ENCODE data around the gene ANKS1B.

The ANKS1B gene

GRCh38 chr12:98696036-98696646, 1288.6 kb downstream of the ANKS1B start:
- H3K4me1 ChIP-seq (ENCODE audit: control insufficient read depth, insufficient read depth, low read length): 0 out of 2 replicates have a peak, but pooled peaks cover 2% of the 10 kb centered on the region
- POLR2A ChIA-PET: no interaction called here
- H3K4me3 ChIP-seq (ENCODE audit: low read depth, low read length): no peak overlapping the region
- CTCF ChIA-PET: interaction anchor here (0.6 to 1.0 kb wide), 2 partner anchors 236 to 302 kb away, joined by 4 to 5 read pairs; no protein-coding TSS in a partner anchor
- no peak overlapping the region for H3K27ac ChIP-seq (ENCODE audit: extremely low read depth, low read depth, low read length)
- H3K9me3 ChIP-seq (ENCODE audit: control insufficient read depth, insufficient read depth, low read depth, low read length): no peaks in the 10 kb centered on the region
- TF ChIP-seq ZSCAN18 (tag by site-specific recombination; IDR thresholded peaks at IDR 0.05): no peak
- peak; percentile 59; the same call in 1 of the 2 replicates for TF ChIP-seq SP7 (tag by site-specific recombination; IDR thresholded peaks at IDR 0.05)
- no peak for TF ChIP-seq ZNF521 (tag by site-specific recombination; IDR thresholded peaks at IDR 0.05)
- peak; percentile 48 for TF ChIP-seq KLF9 (tag by site-specific recombination; IDR thresholded peaks at IDR 0.05; ENCODE audit: low read depth)
- TF ChIP-seq ZNF140 (tag by site-specific recombination; IDR thresholded peaks at IDR 0.05): no peak
- TF ChIP-seq ZNF549 (tag by site-specific recombination; IDR thresholded peaks at IDR 0.05): no peak
- peak; percentile 91 for TF ChIP-seq PRDM10 (tag by site-specific recombination; IDR thresholded peaks at IDR 0.05)
- peak; percentile 92 for TF ChIP-seq ZNF10 (tag by site-specific recombination; IDR thresholded peaks at IDR 0.05)
- peak; percentile 69 for TF ChIP-seq ZIC2 (tag by site-specific recombination; IDR thresholded peaks at IDR 0.05)
- no peak for TF ChIP-seq ZNF202 (tag by site-specific recombination; IDR thresholded peaks at IDR 0.05; ENCODE audit: borderline replicate concordance)
- peaks cover 9 to 13% of the 10 kb centered on the region in 2 experiments for H3K36me3 ChIP-seq (ENCODE audit: control insufficient read depth in 2 of 2, insufficient read depth in 1 of 2, low read length in 2 of 2)

- H3K27ac ChIP-seq (ENCODE audit: extremely low read depth, low read depth, low read length): no peak overlapping the region
- H3K4me3 ChIP-seq (ENCODE audit: low read depth, low read length): no peak overlapping the region
- TF ChIP-seq ZNF776 (tag by site-specific recombination; IDR thresholded peaks at IDR 0.05; ENCODE audit: borderline replicate concordance): no peak
- no peak for TF ChIP-seq SCRT2 (tag by site-specific recombination; IDR thresholded peaks at IDR 0.05)
- no peak for TF ChIP-seq ZIC2 (tag by site-specific recombination; IDR thresholded peaks at IDR 0.05)
- TF ChIP-seq TRIM28 (IDR thresholded peaks at IDR 0.05; ENCODE audit: borderline replicate concordance, low read length): no peak
- no peak for TF ChIP-seq WT1 (tag by site-specific recombination; IDR thresholded peaks at IDR 0.05)
- TF ChIP-seq EGR2 (tag by site-specific recombination; IDR thresholded peaks at IDR 0.05; ENCODE audit: low read depth): no peak
- TF ChIP-seq MEIS1 (CRISPR knock-in tag; IDR thresholded peaks at IDR 0.05; ENCODE audit: borderline replicate concordance): no peak
- TF ChIP-seq ZNF501 (tag by site-specific recombination; IDR thresholded peaks at IDR 0.05): no peak
- no peak for TF ChIP-seq ZNF239 (tag by site-specific recombination; IDR thresholded peaks at IDR 0.05)
- no peak for TF ChIP-seq GLI2 (tag by site-specific recombination; IDR thresholded peaks at IDR 0.05; ENCODE audit: borderline replicate concordance, low read depth)
- no peak for TF ChIP-seq KLF8 (tag by site-specific recombination; IDR thresholded peaks at IDR 0.05)
- H3K36me3 ChIP-seq (ENCODE audit: control insufficient read depth in 2 of 2, insufficient read depth in 1 of 2, low read length in 2 of 2): peaks cover 30 to 32% of the 10 kb centered on the region in 2 experiments
- ChIA-PET CTCF (interaction anchor here (0.7 kb wide), 1 partner anchor 27 kb away, joined by 3 read pairs; no protein-coding TSS in a partner anchor), POLR2A (no interaction called here)
- 0 out of 2 replicates have a peak, but pooled peaks cover 2% of the 10 kb centered on the region for H3K4me1 ChIP-seq (ENCODE audit: control insufficient read depth, insufficient read depth, low read length)
- no peaks in the 10 kb centered on the region for H3K9me3 ChIP-seq (ENCODE audit: control insufficient read depth, insufficient read depth, low read depth, low read length)
These were observed 1293.4 kb downstream of the ANKS1B start for GRCh38 chr12:98691351-98691750.

Data from HEK293 (cell line).